BLaER1 (cell line): ENCODE data around the gene SCYGR7.
"Not testable (repeated sequence)": the region's sequence is repeated elsewhere in the genome, so short reads cannot be mapped to it uniquely, and the experiment has no call there.

ENCODE experiments used
- H3K27ac ChIP-seq: shearing (Covaris generic); formaldehyde crosslinking; 2 replicates; pipeline ENCODE4 v1.8.1; 2022
- H3K27me3 ChIP-seq: shearing (Covaris generic); formaldehyde crosslinking; 2 replicates; pipeline ENCODE4 v1.8.1; 2022
- H3K36me3 ChIP-seq: shearing (Covaris generic); formaldehyde crosslinking; 2 replicates; pipeline ENCODE4 v1.8.1; 2022
- H3K4me1 ChIP-seq: shearing (Covaris generic); formaldehyde crosslinking; 2 replicates; pipeline ENCODE4 v1.8.1; 2022
- H3K4me2 ChIP-seq: shearing (Covaris generic); formaldehyde crosslinking; 2 replicates; pipeline ENCODE4 v1.8.1; 2022
- H3K4me3 ChIP-seq: shearing (Covaris generic); formaldehyde crosslinking; 2 replicates; pipeline ENCODE4 v1.8.1; 2022
- H3K9ac ChIP-seq: shearing (Covaris generic); formaldehyde crosslinking; 2 replicates; pipeline ENCODE4 v1.8.1; 2022
- H3K9me3 ChIP-seq: shearing (Covaris generic); formaldehyde crosslinking; 2 replicates; pipeline ENCODE4 v1.8.1; 2022
- H4K20me1 ChIP-seq: shearing (Covaris generic); formaldehyde crosslinking; 2 replicates; pipeline ENCODE4 v1.8.1; 2022
- Cebpa-rat ChIP-seq: shearing (Covaris generic); IDR thresholded peaks from 2 replicates; pipeline ENCODE4 v1.8.1; 2022

Gene SCYGR7

DNA sequence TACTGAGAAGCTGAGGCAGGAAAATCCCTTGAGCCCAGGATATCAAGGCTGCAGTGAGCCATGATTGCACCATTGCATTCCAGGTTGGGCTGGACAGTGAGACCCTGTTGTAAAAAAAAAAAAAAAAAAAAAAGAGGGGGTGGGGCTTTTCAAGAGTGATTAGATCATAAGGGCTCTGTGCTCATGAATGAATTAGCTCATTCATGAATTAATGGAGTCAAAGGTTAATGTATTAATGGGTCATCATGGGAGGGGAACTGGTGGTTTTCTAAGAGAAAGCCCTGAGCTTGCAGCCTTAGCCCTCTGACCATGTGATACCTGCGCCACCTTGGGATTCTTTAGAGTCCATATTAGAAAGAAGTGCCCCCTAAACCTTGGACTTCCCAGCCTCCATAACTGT is 14.8 kb upstream of the SCYGR7 start:
- no peak overlapping the region for H3K27ac ChIP-seq
- no peak overlapping the region for H3K4me3 ChIP-seq
- H3K36me3 ChIP-seq, result no peaks in the 10 kb centered on the region
- no peak overlapping the region for H3K9ac ChIP-seq
- H3K4me1 ChIP-seq, result no peaks in the 10 kb centered on the region
- no peak for TF ChIP-seq Cebpa-rat
- no peaks in the 10 kb centered on the region for H4K20me1 ChIP-seq
- H3K9me3 ChIP-seq, result peaks cover 10% of the 10 kb centered on the region; the same call in 1 of the 2 replicates
- no peak overlapping the region for H3K4me2 ChIP-seq
- no peaks in the 10 kb centered on the region for H3K27me3 ChIP-seq

GRCh38 chr2:227716501-227716900 is 11.6 kb upstream of the SCYGR7 start:
- Histone ChIP-seq H3K4me3 (no peak overlapping the region), H3K9ac (no peak overlapping the region), H3K4me2 (no peak overlapping the region), H3K27me3 (no peaks in the 10 kb centered on the region), H3K36me3 (no peaks in the 10 kb centered on the region), H3K27ac (no peak overlapping the region), H4K20me1 (no peaks in the 10 kb centered on the region), H3K9me3 (peaks cover 13% of the 10 kb centered on the region; the same call in 1 of the 2 replicates), H3K4me1 (no peaks in the 10 kb centered on the region)
- TF ChIP-seq Cebpa-rat, result no peak

DNA sequence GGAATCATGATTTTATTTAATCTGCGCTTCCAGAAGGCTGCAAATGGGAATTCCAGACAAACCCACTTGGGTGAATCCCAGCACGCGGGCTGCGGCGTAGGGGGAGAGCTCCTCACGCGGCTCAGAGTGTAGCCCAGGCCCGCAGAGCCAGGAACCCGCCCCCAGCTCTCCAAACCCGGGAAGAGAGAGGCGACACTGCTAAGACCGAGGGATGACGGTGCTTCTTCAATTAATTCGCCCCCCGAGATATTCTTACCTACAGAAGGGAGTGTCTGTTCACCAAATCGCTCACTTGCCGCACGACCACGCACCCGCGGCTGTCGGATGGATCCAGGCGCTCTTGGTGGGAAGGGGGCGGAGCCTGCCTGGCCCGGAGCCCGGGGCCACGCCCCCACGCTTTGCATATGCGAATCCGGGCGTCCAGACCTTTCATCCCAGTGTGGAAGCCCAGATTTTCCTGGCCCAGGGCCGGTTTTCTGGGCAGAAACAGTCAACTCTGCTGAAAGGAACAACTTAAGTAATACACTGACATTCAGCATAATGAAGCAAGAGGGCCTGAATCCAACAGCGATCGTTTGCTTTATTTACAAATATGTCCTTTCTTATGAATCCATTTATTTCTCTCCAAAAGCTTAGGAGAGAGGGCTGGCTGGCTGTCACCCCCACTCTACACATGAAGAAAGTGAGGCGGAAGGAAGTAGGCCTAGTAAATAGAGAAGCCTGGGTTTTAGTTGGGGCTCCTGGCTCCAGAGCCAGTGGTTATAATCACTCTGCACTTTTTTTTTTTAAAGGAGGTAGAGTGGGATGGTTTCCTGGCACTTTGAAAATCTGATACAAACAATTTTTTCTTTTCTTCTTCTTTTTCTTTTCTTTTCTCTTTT is 10.2 kb upstream of the SCYGR7 start, which contains the start of gene SLC19A3:
Gene SLC19A3 (minus strand): TSS at position 342 of the 881 bp plus-strand sequence. CDS start 15,710 bp downstream, outside the sequence.
- TF ChIP-seq Cebpa-rat, result no peak
- Histone ChIP-seq H3K4me3 (no peak within 1 kb of the TSS), H3K9ac (no peak within 1 kb of the TSS), H3K4me2 (no peak within 1 kb of the TSS), H3K27me3 (no peaks in the 10 kb centered on the region), H3K36me3 (no peaks in the 10 kb centered on the region), H3K4me1 (no peaks in the 10 kb centered on the region), H4K20me1 (no peaks in the 10 kb centered on the region), H3K27ac (no peak within 1 kb of the TSS), H3K9me3 (peaks cover 13% of the 10 kb centered on the region; the same call in 1 of the 2 replicates)

DNA sequence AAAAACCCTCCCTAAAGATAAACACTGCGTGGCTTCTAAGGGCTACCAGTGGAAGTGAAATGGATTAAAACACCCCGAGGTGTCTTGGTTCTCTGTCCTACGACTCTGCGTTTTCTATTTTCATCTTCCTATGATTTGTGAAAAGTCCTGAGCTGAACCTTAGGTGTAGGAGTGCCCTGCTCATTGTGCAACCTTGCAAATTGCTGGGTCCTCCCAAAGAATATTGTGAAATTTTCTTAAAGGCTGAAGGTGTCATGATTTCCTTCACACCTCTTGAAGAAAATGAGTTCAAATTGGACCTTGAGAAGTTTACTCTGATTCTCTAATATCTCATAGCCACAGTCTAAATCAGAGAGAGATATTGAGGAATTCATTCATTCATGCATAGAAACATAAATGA is 8.5 kb upstream of the SCYGR7 start:
- no peak for TF ChIP-seq Cebpa-rat
- H3K27me3 ChIP-seq, result no peaks in the 10 kb centered on the region
- H4K20me1 ChIP-seq, result no peaks in the 10 kb centered on the region
- no peak overlapping the region for H3K27ac ChIP-seq
- no peaks in the 10 kb centered on the region for H3K36me3 ChIP-seq
- no peak overlapping the region for H3K9ac ChIP-seq
- no peak overlapping the region for H3K4me2 ChIP-seq
- H3K9me3 ChIP-seq, result peaks cover 13% of the 10 kb centered on the region; the same call in 1 of the 2 replicates
- H3K4me3 ChIP-seq, result no peak overlapping the region
- H3K4me1 ChIP-seq, result no peaks in the 10 kb centered on the region

DNA sequence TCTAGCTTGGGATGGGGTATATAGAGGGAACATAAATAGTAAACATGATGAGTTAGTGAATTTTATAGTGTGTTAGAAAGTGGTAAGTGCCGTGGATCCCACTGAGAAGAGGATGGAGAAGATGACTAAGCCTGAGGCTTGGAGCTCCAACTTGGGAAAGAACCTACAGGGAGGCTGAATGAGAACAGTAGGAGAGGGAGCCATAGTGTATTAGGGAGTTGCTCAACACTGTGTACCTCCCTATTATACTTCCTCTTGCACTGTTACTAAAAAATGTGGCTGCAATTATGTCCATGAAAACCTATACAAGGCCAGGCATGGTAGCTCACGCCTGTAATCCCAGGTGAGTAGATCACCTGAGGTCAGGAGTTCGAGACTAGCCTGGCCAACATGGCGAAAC is 7.5 kb upstream of the SCYGR7 start:
- Histone ChIP-seq H3K4me1 (no peaks in the 10 kb centered on the region), H3K36me3 (no peaks in the 10 kb centered on the region), H3K4me2 (no peak overlapping the region), H3K9me3 (peaks cover 13% of the 10 kb centered on the region; the same call in 1 of the 2 replicates), H3K4me3 (no peak overlapping the region), H4K20me1 (no peaks in the 10 kb centered on the region), H3K9ac (no peak overlapping the region), H3K27me3 (no peaks in the 10 kb centered on the region), H3K27ac (no peak overlapping the region)
- TF ChIP-seq Cebpa-rat, result no peak

GRCh38 chr2:227722821-227723220 is 5.3 kb upstream of the SCYGR7 start:
- H3K4me2 ChIP-seq, H3K27me3 ChIP-seq, H4K20me1 ChIP-seq, H3K4me3 ChIP-seq, H3K4me1 ChIP-seq, H3K27ac ChIP-seq, H3K9ac ChIP-seq, H3K9me3 ChIP-seq, H3K36me3 ChIP-seq: not testable (repeated sequence)

GRCh38 chr2:227724394-227725039 is 3.6 kb upstream of the SCYGR7 start, which contains the start of gene SCYGR6:
Gene SCYGR6 (minus strand): TSS chr2:227724757. CDS start chr2:227724757, 0 bp downstream.
- Histone ChIP-seq H3K27me3 (no peaks in the 10 kb centered on the region), H3K9me3 (no peaks in the 10 kb centered on the region), H3K4me1 (no peaks in the 10 kb centered on the region), H3K4me2 (no peak within 1 kb of the TSS), H3K36me3 (no peaks in the 10 kb centered on the region), H3K27ac (no peak within 1 kb of the TSS), H3K4me3 (no peak within 1 kb of the TSS), H4K20me1 (no peaks in the 10 kb centered on the region), H3K9ac (no peak within 1 kb of the TSS)
- no peak for TF ChIP-seq Cebpa-rat

DNA sequence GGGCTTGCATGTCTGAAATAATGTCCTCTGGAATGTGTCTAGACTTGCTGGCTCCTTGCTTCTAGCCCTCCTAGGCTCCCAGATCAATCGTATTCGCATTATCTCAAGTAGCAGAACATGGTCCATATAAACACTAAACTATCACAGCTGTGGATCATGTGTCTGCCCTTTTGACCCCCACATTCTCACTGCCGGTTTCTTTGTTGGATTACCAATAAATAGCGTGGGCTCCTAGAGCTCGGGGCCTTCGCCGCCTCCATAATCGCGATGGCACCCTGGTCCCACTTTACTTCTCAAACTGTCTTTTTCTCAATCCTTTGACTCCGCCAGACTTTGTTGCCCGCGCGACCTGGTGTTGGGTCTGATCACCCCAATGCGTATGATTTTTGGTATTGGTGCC is 11.2 kb downstream of the SCYGR7 start:
- no peaks in the 10 kb centered on the region for H3K36me3 ChIP-seq
- H3K9me3 ChIP-seq, result no peaks in the 10 kb centered on the region
- H3K9ac ChIP-seq, result no peak overlapping the region
- no peaks in the 10 kb centered on the region for H3K4me1 ChIP-seq
- no peak overlapping the region for H3K4me3 ChIP-seq
- no peak overlapping the region for H3K27ac ChIP-seq
- H3K4me2 ChIP-seq, result no peak overlapping the region
- no peaks in the 10 kb centered on the region for H4K20me1 ChIP-seq
- H3K27me3 ChIP-seq, result no peaks in the 10 kb centered on the region
- no peak for TF ChIP-seq Cebpa-rat

- H4K20me1 ChIP-seq, H3K27me3 ChIP-seq, H3K27ac ChIP-seq, H3K4me1 ChIP-seq, H3K36me3 ChIP-seq, H3K9ac ChIP-seq, H3K4me2 ChIP-seq, H3K9me3 ChIP-seq, H3K4me3 ChIP-seq: not testable (repeated sequence)
Measured at GRCh38 chr2:227740705-227741104, 12.6 kb downstream of the SCYGR7 start.

GRCh38 chr2:227745594-227745993 is 17.5 kb downstream of the SCYGR7 start, which contains the start of gene SCYGR8:
Gene SCYGR8 (plus strand): TSS chr2:227745894. CDS start chr2:227745894, 0 bp downstream.
- no peak within 1 kb of the TSS for H3K4me2 ChIP-seq

More at GRCh38 chr2:227745594-227745993, 17.5 kb downstream of the SCYGR7 start, which contains the start of gene SCYGR8:
- no peaks in the 10 kb centered on the region for H4K20me1 ChIP-seq
- no peak within 1 kb of the TSS for H3K4me3 ChIP-seq
- no peak for TF ChIP-seq Cebpa-rat
- no peak within 1 kb of the TSS for H3K9ac ChIP-seq
- H3K27me3 ChIP-seq, result no peaks in the 10 kb centered on the region
- H3K4me1 ChIP-seq, result no peaks in the 10 kb centered on the region
- H3K9me3 ChIP-seq, result no peaks in the 10 kb centered on the region
- H3K36me3 ChIP-seq, result no peaks in the 10 kb centered on the region
- no peak within 1 kb of the TSS for H3K27ac ChIP-seq
